Loucy (cell line): ENCODE data around the gene RASD1.

Experiments used
- H2AFZ ChIP-seq: fragments of 200-600 bp; sonication (generic); 2 replicates; pipeline ENCODE4 v1.6.0; 2016; ENCODE audit warnings: antibody characterized with exemption, mild to moderate bottlenecking, low read length, moderate library complexity
- H3F3A ChIP-seq: fragments of 200-600 bp; 2 replicates; pipeline ENCODE4 v1.6.0; 2016; ENCODE audit warnings: antibody characterized with exemption, low read depth, mild to moderate bottlenecking
- H3K27me3 ChIP-seq: fragments of 200-600 bp; sonication (generic); 2 replicates; pipeline ENCODE4 v1.6.1; 2014; ENCODE audit warnings: low read length, mild to moderate bottlenecking; ENCODE audit not compliant: insufficient read depth, poor library complexity, severe bottlenecking
- H3K36me3 ChIP-seq: fragments of 200-600 bp; sonication (generic); 2 replicates; pipeline ENCODE4 v1.6.1; 2016; ENCODE audit warnings: low read length; ENCODE audit not compliant: insufficient read depth
- H3K4me1 ChIP-seq: fragments of 200-600 bp; sonication (generic); 2 replicates; pipeline ENCODE4 v1.5.1; 2014; ENCODE audit warnings: low read length, mild to moderate bottlenecking; ENCODE audit not compliant: insufficient read depth, poor library complexity, severe bottlenecking
- H3K4me2 ChIP-seq: fragments of 200-600 bp; sonication (generic); 2 replicates; pipeline ENCODE4 v1.6.0; 2014; ENCODE audit warnings: antibody characterized with exemption, low read length, low read depth, mild to moderate bottlenecking; ENCODE audit not compliant: poor library complexity, severe bottlenecking
- H3K4me3 ChIP-seq: fragments of 200-600 bp; sonication (generic); 2 replicates; pipeline ENCODE4 v1.5.1; 2014; ENCODE audit warnings: low read length, mild to moderate bottlenecking, mixed read lengths; ENCODE audit not compliant: poor library complexity, severe bottlenecking
- H3K79me2 ChIP-seq: fragments of 200-600 bp; sonication (generic); 2 replicates; pipeline ENCODE4 v1.6.1; 2014; ENCODE audit warnings: low read length; ENCODE audit not compliant: insufficient read depth
- H3K9ac ChIP-seq: fragments of 200-600 bp; sonication (generic); 2 replicates; pipeline ENCODE4 v1.6.0; 2014; ENCODE audit warnings: mild to moderate bottlenecking, low read depth, low read length, moderate library complexity; ENCODE audit not compliant: poor library complexity, severe bottlenecking
- H3K9me2 ChIP-seq: fragments of 200-600 bp; sonication (generic); replicated peaks from 2 replicates; pipeline ENCODE4 v1.6.1; 2016; ENCODE audit warnings: low read depth, low read length, mixed read lengths
- H3K9me3 ChIP-seq: fragments of 200-600 bp; sonication (generic); 2 replicates; pipeline ENCODE4 v1.6.1; 2014; ENCODE audit warnings: mild to moderate bottlenecking, antibody characterized with exemption, low read length, low read depth; ENCODE audit not compliant: insufficient read depth
- H4K20me1 ChIP-seq: fragments of 200-600 bp; sonication (generic); 2 replicates; pipeline ENCODE4 v1.6.0; 2014; ENCODE audit warnings: antibody characterized with exemption, low read length, mild to moderate bottlenecking; ENCODE audit not compliant: insufficient read depth, poor library complexity, severe bottlenecking
- CTCF ChIP-seq: fragments of 200-600 bp; sonication (generic); conservative IDR thresholded peaks from 2 replicates; pipeline ENCODE4 v1.5.1; 2014; ENCODE audit warnings: mild to moderate bottlenecking, antibody characterized with exemption, low read length

RASD1 gene

GRCh38 chr17:17445296-17445924, 50.8 kb downstream of the RASD1 start:
- Histone ChIP-seq H3K4me3 (no peak overlapping the region), H3K4me2 (no peak overlapping the region), H2AFZ (no peak overlapping the region), H3K36me3 (no peaks in the 10 kb centered on the region), H4K20me1 (no peaks in the 10 kb centered on the region), H3K9me3 (no peaks in the 10 kb centered on the region), H3K4me1 (peaks cover 10% of the 10 kb centered on the region), H3K79me2 (no peaks in the 10 kb centered on the region), H3K27me3 (no peaks in the 10 kb centered on the region), H3K9me2 (no peaks in the 10 kb centered on the region), H3K9ac (no peak overlapping the region), H3F3A (no peaks in the 10 kb centered on the region)
- no peak for TF ChIP-seq CTCF
